IgD-negative memory B cell (primary cell): ENCODE measurements around the gene CD58. TPM values are rescaled to one million over a fixed set of nuclear protein-coding genes. Genes with fewer than 3 reads are reported as not detected.
"Not testable (repeated sequence)": the region's sequence is repeated elsewhere in the genome, so short reads cannot be mapped to it uniquely, and the experiment has no call there.

ENCODE experiments used
- H3K27ac Mint-ChIP-seq, 3 donors: one replicate each; pipeline ENCODE4 v1.8.0; 2020 to 2022; ENCODE audit warnings: mild to moderate bottlenecking in 3 of 3, mixed read lengths in 3 of 3, moderate library complexity in 1 of 3
- H3K27me3 Mint-ChIP-seq: one replicate; pipeline ENCODE4 v1.8.0; 2021; ENCODE audit warnings: mixed read lengths
- H3K36me3 Mint-ChIP-seq: one replicate; pipeline ENCODE4 v1.8.0; 2020; ENCODE audit warnings: mild to moderate bottlenecking, mixed read lengths
- H3K4me1 Mint-ChIP-seq, 3 donors: one replicate each; pipeline ENCODE4 v1.8.0; 2020 to 2022; ENCODE audit warnings: mixed read lengths in 3 of 3, mild to moderate bottlenecking in 1 of 3
- H3K4me3 Mint-ChIP-seq, 4 donors: one replicate each; pipeline ENCODE4 v1.8.0; 2020 to 2022; ENCODE audit warnings: mild to moderate bottlenecking in 4 of 4, mixed read lengths in 4 of 4, moderate library complexity in 3 of 4
- H3K9me3 Mint-ChIP-seq, 3 donors: one replicate each; pipeline ENCODE4 v1.8.0; 2020 to 2021; ENCODE audit warnings: mixed read lengths in 3 of 3, mild to moderate bottlenecking in 1 of 3
- polyA plus RNA-seq: library from polyadenylated mRNA; unstranded; fragments of 300-500 nt; fragmentation: Illumina TruSeq; gene quantifications from one replicate; pipeline ENCODE4 v1.2.3, GENCODE V29; 2021

CD58 gene
- polyA plus RNA-seq, 1 donor from 2014 or later: 29.5 TPM

DNA sequence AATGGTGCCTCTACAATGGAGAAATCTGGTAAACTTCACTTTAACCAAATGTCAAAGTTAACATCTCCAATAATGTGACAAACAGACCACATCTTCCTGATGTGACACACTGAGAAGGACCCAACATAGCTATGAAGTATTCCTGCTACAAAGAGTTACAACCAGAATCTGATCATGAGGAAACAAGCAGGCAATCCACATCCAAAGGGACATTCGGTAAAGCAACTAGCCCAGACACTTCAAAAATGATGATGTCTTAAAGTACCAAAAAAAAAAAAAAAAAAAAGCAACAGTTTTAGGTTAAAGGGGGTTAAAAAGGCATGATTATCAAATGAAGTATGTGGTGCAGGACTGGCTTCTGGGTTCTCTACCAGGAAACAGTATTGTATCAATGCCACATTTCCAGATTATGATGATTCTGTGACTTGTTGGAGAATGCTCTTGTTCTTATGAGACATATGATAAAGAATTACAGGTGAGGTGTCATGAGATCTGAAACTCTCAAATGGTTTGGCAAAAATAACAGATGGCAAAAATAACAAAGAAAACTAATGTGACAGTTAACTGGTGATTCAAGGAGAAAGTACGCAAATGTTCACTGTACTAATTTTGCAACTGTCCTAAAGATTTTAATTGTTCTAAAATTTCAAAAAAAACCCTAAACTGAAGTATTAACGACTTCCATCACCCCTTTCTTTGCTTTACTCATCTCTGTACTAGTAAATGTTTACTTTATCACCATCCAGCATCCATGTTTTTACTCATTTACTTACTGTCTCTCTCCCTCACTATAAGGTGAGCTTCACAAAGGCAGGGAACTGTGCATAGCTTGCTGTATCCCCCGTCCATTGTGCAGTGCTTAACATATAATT is 2.8 kb downstream of the CD58 start:
- no peaks in the 10 kb centered on the region for H3K27me3 Mint-ChIP-seq
- peaks cover 0 to 14% (median 5%) of the 10 kb centered on the region in 3 donors for H3K9me3 Mint-ChIP-seq
- H3K27ac Mint-ChIP-seq: peak overlapping the region in 2 of 3 donors; percentile 13 to 97
- H3K4me1 Mint-ChIP-seq: peaks cover 38 to 47% (median 43%) of the 10 kb centered on the region in 3 donors
- H3K36me3 Mint-ChIP-seq: peaks cover 8% of the 10 kb centered on the region
- peak overlapping the region in 3 of 4 donors; percentile 95 to 99 (median 97) for H3K4me3 Mint-ChIP-seq

DNA sequence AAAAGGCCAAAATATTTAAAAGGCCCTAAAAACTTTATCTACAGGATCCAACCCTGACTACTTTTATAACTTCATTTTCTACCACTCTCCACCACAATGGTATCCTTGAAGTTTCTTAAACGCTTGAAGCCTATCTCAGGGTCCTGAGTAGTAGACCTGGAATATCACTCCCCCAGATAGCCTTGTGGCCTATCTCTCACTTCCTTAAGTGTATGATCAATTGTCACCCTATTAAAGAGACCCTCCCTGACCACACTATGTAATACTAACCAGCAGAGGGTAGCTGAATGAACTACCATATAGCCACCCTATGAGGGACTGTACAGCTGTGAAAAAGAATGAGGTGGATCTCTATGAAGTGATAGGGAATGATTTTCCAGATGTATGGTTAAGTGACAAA is 5.6 kb downstream of the CD58 start:
- Mint-ChIP-seq H3K27ac (no peak overlapping the region), H3K27me3 (no peaks in the 10 kb centered on the region), H3K36me3 (peaks cover 13% of the 10 kb centered on the region), H3K4me1 (peaks cover 48 to 67% (median 61%) of the 10 kb centered on the region in 3 donors), H3K4me3 (peak overlapping the region in 2 of 4 donors; percentile 9 to 38), H3K9me3 (peaks cover 4 to 22% (median 8%) of the 10 kb centered on the region in 3 donors)

DNA sequence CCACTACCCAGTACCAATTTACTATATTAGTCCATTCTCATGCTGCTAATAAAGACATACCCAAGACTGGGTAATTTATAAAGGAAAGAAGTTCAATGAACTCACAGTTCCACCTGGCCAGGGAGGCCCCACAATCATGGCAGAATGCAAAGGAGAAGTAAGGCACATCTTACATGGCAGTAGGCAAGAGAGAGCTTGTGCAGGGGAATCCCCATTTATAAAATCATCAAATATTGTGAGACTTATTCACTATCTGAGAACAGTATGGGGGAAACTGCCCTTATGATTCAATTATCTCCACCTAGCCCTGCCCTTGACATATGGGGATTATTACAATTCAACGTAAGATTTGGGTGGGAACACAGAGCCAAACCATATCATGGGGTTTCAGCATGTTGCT is 6.4 kb downstream of the CD58 start:
- H3K4me3 Mint-ChIP-seq: peak overlapping the region in 3 of 4 donors; percentile 1 to 67 (median 38)
- H3K27me3 Mint-ChIP-seq: no peaks in the 10 kb centered on the region

DNA sequence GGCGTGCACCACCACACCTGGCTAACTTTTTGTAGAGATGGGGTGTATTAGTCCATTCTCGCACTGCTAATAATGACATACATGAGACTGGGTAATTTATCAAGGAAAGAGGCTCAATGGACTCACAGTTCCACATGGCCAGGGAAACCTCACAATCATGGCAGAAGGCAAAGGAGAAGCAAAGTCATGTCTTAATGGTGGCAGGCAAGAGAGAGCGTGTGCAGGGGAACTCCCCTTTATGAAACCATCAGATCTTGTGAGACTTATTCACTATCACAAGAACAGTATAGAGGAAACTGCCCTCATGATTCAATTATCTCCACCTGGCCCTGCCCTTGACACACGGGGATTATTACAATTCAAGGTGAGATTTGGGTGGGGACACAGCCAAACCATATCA is 8.4 kb downstream of the CD58 start:
- Mint-ChIP-seq H3K4me3 (peak overlapping the region in 2 of 4 donors; percentile 16 to 28), H3K36me3 (peaks cover 13% of the 10 kb centered on the region), H3K4me1 (peaks cover 48 to 68% (median 63%) of the 10 kb centered on the region in 3 donors), H3K9me3 (peaks cover 4 to 22% (median 8%) of the 10 kb centered on the region in 3 donors), H3K27ac (peak overlapping the region; percentile 6 to 58 (median 7))
- H3K27me3 Mint-ChIP-seq: not testable (repeated sequence)

More for the DNA sequence above, 6.4 kb downstream of the CD58 start:
- Mint-ChIP-seq H3K9me3 (peaks cover 4 to 22% (median 8%) of the 10 kb centered on the region in 3 donors), H3K36me3 (peaks cover 13% of the 10 kb centered on the region), H3K27ac (peak overlapping the region in 1 of 3 donors; percentile 3), H3K4me1 (peaks cover 49 to 68% (median 61%) of the 10 kb centered on the region in 3 donors)

DNA sequence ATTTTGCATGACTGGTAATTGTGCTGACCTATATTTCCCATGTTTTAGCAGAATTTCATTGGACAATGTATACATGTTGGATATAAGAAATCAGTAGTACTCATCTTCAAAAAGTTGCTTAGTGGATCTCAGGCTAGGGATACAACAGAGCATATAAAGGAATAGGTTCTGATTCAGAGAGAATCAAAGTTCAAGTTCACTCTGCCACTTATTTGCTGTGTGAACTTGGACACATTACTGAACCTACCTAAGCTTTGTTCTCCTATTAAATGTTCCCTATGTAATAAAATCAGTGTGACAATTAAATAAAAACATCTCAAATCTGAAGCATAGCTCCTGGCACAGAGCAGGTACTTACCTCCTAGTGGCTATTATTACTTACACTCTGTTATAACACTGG is 9.3 kb downstream of the CD58 start:
- peaks cover 50 to 74% (median 66%) of the 10 kb centered on the region in 3 donors for H3K4me1 Mint-ChIP-seq
- peak overlapping the region; percentile 18 to 88 (median 79) for H3K27ac Mint-ChIP-seq
- peaks cover 13% of the 10 kb centered on the region for H3K36me3 Mint-ChIP-seq
- H3K9me3 Mint-ChIP-seq: peaks cover 4 to 22% (median 8%) of the 10 kb centered on the region in 3 donors
- no peak overlapping the region for H3K4me3 Mint-ChIP-seq
- no peaks in the 10 kb centered on the region for H3K27me3 Mint-ChIP-seq

DNA sequence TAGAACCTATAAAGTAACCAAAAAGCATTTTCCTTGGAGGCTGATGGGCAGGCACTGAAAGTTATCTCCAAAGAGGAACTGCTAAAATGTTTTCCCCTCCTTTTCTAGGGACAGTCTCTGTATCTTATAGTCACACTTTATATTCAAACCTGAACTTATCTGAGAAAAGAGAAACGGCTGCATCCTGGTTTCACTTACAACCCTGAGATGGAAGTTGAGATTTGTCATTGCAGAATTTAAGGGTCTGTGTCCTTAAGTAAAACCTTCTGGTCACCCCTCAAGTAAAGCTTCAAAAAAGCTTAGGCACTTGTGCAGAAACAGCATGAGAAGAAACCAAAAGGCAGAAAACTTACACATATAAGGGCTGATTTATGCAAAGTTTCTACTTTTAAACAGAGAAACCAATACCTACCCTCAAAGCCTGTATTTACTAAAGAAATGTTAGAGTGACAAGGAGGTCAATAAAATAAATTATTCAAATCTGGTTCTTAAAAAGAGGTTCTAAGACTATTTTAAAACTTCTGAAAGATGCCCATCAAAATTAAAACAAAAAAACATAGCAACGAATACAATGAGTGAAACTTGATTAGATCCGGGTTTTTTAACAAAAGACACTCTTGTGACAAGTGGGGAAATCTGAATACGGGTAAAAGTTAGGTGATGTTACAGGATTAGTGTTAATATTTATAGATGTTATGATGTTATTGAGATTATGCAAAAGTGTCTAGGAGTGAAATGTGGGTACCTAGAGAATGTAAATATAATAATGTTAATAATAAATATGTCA is 9.9 kb downstream of the CD58 start:
- H3K4me1 Mint-ChIP-seq: peaks cover 50 to 71% (median 64%) of the 10 kb centered on the region in 3 donors
- peak overlapping the region; percentile 54 to 87 (median 76) for H3K4me3 Mint-ChIP-seq
- H3K36me3 Mint-ChIP-seq: peaks cover 16% of the 10 kb centered on the region
- H3K27me3 Mint-ChIP-seq: no peaks in the 10 kb centered on the region
- peak overlapping the region; percentile 79 to 88 (median 88) for H3K27ac Mint-ChIP-seq
- peaks cover 4 to 22% (median 8%) of the 10 kb centered on the region in 3 donors for H3K9me3 Mint-ChIP-seq

DNA sequence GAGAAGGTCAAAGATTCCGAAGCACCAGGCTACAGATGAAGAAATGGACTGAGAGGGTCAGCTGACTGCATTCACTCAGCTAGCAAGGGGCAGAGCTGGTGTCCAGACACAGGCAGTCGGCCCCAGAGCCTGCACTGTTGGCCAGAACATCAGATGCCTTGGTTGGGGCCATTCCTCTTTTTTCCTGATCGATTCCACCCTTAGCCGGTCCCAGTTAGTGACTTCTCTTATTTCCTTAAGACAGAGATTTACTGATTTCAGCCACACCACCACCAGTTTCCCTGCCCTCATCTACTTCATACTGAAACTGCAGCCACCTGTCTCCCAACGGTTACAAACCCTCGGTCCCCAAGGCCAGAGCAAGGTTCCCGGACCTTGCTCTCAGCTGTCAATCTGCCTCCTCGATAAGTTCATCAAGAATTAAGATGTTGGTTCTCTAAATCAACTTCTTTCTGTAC is 11.5 kb downstream of the CD58 start:
- peak overlapping the region; percentile 88 to 97 (median 94) for H3K27ac Mint-ChIP-seq
- peaks cover 12% of the 10 kb centered on the region for H3K36me3 Mint-ChIP-seq
- peaks cover 3 to 16% (median 4%) of the 10 kb centered on the region in 3 donors for H3K9me3 Mint-ChIP-seq
- H3K27me3 Mint-ChIP-seq: no peaks in the 10 kb centered on the region
- H3K4me3 Mint-ChIP-seq: peak overlapping the region; percentile 58 to 93 (median 78)
- H3K4me1 Mint-ChIP-seq: peaks cover 56 to 74% (median 67%) of the 10 kb centered on the region in 3 donors

DNA sequence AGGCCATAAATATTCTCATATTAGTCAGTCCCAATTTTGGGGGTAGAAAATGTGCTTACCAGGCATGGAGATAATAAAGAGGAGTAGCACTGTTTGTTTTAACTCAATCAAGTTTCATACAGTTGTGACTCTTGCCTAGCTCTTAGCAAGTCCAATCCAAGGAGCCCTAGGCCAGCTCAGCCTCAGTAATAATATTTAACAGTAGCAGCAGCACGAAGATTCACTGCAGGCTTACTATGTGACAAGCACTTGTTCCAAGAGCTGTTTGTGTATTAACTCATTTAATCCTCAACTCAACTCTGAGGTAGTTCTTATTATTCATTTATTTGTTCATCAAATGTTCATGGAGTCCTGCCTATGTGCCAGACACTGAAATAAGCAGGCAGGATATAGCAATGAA is 12.3 kb downstream of the CD58 start:
- Mint-ChIP-seq H3K27ac (peak overlapping the region; percentile 88 to 97 (median 94)), H3K9me3 (peaks cover 3 to 9% (median 4%) of the 10 kb centered on the region in 3 donors), H3K27me3 (no peaks in the 10 kb centered on the region), H3K4me3 (peak overlapping the region; percentile 58 to 93 (median 68)), H3K4me1 (peaks cover 57 to 72% (median 67%) of the 10 kb centered on the region in 3 donors), H3K36me3 (peaks cover 8% of the 10 kb centered on the region)

DNA sequence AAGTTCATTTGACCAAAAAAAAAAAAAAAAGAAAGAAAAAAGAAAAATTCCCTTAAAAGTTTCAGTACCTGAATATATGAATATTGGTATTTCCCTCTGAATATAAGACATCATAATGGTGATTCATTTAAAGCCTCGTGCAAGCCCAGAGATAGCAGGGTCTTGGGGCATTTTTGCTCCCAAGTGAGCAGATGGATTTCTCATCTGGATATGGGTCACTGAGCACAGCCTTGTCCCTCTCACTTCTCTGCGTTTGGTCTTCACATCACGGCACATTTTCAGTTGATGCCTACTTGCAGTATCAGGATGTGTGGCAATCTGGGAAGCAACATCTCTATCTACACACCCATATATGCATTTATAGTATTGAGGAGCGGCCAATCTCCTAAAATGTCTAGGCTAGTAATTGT is 12.7 kb downstream of the CD58 start:
- no peaks in the 10 kb centered on the region for H3K27me3 Mint-ChIP-seq
- peaks cover 61 to 76% (median 71%) of the 10 kb centered on the region in 3 donors for H3K4me1 Mint-ChIP-seq
- H3K27ac Mint-ChIP-seq: peak overlapping the region; percentile 88 to 97 (median 94)
- H3K4me3 Mint-ChIP-seq: peak overlapping the region; percentile 58 to 89 (median 68)
- H3K36me3 Mint-ChIP-seq: peaks cover 8% of the 10 kb centered on the region
- H3K9me3 Mint-ChIP-seq: peaks cover 3 to 9% (median 4%) of the 10 kb centered on the region in 3 donors

DNA sequence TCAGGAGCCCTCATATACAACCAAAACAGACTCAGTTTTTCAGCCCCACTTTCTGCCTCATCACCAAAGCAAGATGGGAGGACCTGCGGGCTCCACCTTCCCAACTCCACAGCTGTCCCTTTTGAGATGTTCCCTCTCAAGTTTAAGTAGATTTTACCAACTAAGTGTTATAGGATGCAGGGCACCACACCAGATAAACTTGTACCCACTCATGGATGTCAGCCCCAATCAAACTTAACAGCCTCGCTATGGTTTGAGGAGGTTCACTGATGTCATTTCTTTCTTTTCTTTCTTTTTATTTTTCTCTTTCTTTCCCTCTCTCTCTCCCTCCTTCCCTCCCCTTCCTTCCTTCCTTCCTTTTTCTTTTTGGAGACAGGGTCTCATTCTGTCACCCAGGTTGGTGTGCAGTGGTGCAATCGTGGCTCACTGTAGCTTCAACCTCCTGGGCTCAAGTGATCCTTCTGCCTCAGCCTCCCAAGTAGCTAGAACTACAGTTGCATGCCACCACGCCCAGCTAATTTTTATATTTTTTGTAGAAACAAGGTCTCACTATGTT is 13.4 kb downstream of the CD58 start:
- Mint-ChIP-seq H3K27me3 (no peaks in the 10 kb centered on the region), H3K36me3 (peaks cover 4% of the 10 kb centered on the region), H3K27ac (peak overlapping the region; percentile 88 to 97 (median 94)), H3K4me1 (peaks cover 64 to 77% (median 72%) of the 10 kb centered on the region in 3 donors), H3K9me3 (peaks cover under 1 to 2% (median under 1%) of the 10 kb centered on the region in 3 donors), H3K4me3 (peak overlapping the region; percentile 58 to 89 (median 68))

DNA sequence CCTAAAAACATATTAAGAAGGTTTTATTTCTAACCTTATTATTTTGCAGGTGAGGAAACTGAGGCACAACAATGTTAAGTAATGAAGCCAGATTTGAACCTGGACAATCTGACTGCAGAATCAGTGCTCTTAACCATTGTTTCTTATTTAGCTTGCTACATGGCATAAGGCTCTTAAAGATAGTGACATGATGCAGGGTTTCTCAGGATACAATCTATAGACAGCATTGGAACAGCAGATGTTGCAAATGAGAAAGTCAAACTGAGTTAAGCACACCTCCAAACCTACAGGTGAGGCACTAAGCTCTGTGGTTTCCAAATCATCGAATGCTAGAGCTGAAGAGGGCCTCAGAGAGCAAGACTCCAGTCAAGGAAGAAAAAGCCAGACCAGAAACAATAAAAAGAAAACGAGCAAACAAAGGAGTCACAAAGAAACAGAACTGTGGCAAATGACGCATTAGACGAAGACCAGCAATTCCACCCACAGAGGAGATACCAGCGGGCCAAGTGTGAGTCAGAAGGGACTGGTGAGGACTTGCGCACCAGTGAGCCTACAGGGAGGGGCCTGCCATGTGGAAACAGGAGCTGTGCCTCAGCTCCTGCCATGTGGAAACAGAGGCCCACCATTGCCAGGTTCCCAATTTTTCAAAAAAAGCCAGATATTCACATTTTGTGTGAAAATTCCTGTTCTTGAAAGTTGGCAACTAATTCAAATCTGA is 14.4 kb downstream of the CD58 start:
- no peaks in the 10 kb centered on the region for H3K9me3 Mint-ChIP-seq
- no peaks in the 10 kb centered on the region for H3K27me3 Mint-ChIP-seq
- H3K4me3 Mint-ChIP-seq: peak overlapping the region; percentile 48 to 86 (median 75)
- H3K27ac Mint-ChIP-seq: peak overlapping the region; percentile 88 to 97 (median 95)
- peaks cover 68 to 77% (median 70%) of the 10 kb centered on the region in 3 donors for H3K4me1 Mint-ChIP-seq
- H3K36me3 Mint-ChIP-seq: peaks cover 3% of the 10 kb centered on the region

DNA sequence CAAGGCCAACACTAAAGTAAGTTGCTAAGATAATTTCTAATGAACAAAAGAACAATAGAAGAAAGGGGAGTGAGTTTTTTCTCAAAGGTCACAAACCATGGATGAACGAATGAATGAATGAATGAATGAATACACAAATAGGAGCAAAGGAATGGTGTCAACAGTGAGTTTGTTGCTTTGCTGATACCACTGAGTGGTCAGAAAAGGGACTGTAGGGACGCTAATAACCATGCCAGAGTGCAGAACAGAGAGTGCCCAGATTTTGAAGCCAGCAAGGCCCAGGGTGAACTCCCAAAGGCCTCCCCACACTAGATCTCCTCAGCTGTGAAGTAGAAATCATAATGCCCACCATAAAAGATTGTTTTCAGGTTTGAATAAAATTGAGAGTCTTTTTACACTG is 15.9 kb downstream of the CD58 start:
- Mint-ChIP-seq H3K9me3 (no peaks in the 10 kb centered on the region), H3K27ac (peak overlapping the region in 1 of 3 donors; percentile 47), H3K36me3 (peaks cover 3% of the 10 kb centered on the region), H3K4me3 (peak overlapping the region in 1 of 4 donors; percentile 38), H3K27me3 (no peaks in the 10 kb centered on the region), H3K4me1 (peaks cover 66 to 77% (median 70%) of the 10 kb centered on the region in 3 donors)

DNA sequence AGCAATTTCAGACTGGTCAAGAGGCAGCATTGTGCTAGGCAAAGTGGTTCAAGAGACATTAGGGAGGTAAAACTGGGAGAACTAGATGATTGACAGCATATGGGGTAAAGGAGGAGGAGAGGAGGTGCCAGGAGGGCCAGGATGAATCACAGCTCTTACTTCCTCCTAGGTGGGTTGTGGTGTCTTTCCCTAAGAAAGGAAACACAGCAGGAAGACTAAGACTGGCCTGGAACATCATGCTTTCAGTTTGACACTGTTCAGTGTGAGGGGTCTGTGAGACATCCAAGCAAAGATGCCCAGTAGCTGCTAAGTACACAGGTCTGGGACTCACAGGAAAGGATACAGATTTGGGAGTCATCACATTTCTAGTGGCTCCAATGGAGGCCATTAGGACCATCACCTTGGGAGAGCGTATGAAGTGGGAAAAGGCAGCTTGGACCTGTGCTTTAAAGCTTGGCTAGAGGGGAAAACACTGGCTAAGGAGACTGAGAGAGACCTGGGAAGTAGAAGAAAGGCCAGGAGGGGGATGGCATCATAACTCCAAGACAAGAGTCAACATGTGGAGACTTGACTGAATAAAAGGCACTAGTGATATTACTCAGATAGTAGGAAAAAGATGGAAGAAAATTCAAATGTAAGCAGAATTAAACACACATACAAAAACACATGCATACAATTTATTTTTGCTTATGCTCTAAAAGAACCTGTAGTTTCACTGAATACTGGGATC is 17.3 kb downstream of the CD58 start:
- Mint-ChIP-seq H3K4me3 (peak overlapping the region in 2 of 4 donors; percentile 9 to 28), H3K36me3 (peaks cover 3% of the 10 kb centered on the region), H3K27ac (peak overlapping the region; percentile 9 to 57 (median 35)), H3K27me3 (no peaks in the 10 kb centered on the region), H3K4me1 (peaks cover 56 to 66% (median 64%) of the 10 kb centered on the region in 3 donors), H3K9me3 (no peaks in the 10 kb centered on the region)
